OCI-LY1 (cell line): ENCODE measurements around the gene IMPACT.

ENCODE experiments used
- H2AFZ ChIP-seq: fragments of 200-600 bp; sonication (generic), shearing (Covaris generic); 2 replicates; pipeline ENCODE4 v1.6.0; 2014; ENCODE audit warnings: antibody characterized with exemption, mild to moderate bottlenecking, low read length
- H3F3A ChIP-seq: fragments of 200-600 bp; sonication (generic), shearing (Covaris generic); 2 replicates; pipeline ENCODE4 v1.6.0; 2014; ENCODE audit warnings: mild to moderate bottlenecking, antibody characterized with exemption, low read length, moderate library complexity; ENCODE audit not compliant: insufficient read depth
- H3K27ac ChIP-seq: fragments of 200-600 bp; sonication (generic); 2 replicates; pipeline ENCODE4 v1.5.1; 2014; ENCODE audit warnings: low read length, mixed run types, mild to moderate bottlenecking, low read depth; ENCODE audit not compliant: poor library complexity, severe bottlenecking
- H3K27me3 ChIP-seq: fragments of 200-600 bp; sonication (generic); 2 replicates; pipeline ENCODE4 v1.6.0; 2014; ENCODE audit warnings: antibody characterized with exemption, mild to moderate bottlenecking, low read length, moderate library complexity; ENCODE audit not compliant: insufficient read depth
- H3K36me3 ChIP-seq: fragments of 200-600 bp; sonication (generic); 2 replicates; pipeline ENCODE4 v1.6.1; 2014; ENCODE audit warnings: mild to moderate bottlenecking, antibody characterized with exemption, low read length, moderate library complexity, mixed read lengths; ENCODE audit not compliant: insufficient read depth
- H3K4me1 ChIP-seq: fragments of 200-600 bp; sonication (generic); 2 replicates; pipeline ENCODE4 v1.5.1; 2014; ENCODE audit warnings: mild to moderate bottlenecking, low read length, moderate library complexity; ENCODE audit not compliant: insufficient read depth, severe bottlenecking
- H3K4me2 ChIP-seq: fragments of 200-600 bp; sonication (generic), shearing (Covaris generic); 2 replicates; pipeline ENCODE4 v1.6.1; 2014; ENCODE audit warnings: low read length
- H3K4me3 ChIP-seq: fragments of 200-600 bp; sonication (generic); 2 replicates; pipeline ENCODE4 v1.5.1; 2014; ENCODE audit warnings: low read length, low read depth, mild to moderate bottlenecking, mixed read lengths; ENCODE audit not compliant: poor library complexity, severe bottlenecking
- H3K79me2 ChIP-seq: fragments of 200-600 bp; shearing (Covaris generic); 2 replicates; pipeline ENCODE4 v1.6.1; 2016; ENCODE audit warnings: mixed run types, low read length, mixed read lengths; ENCODE audit not compliant: insufficient read depth
- H3K9ac ChIP-seq: fragments of 200-600 bp; sonication (generic), shearing (Covaris generic); 2 replicates; pipeline ENCODE4 v1.6.1; 2014; ENCODE audit warnings: mild to moderate bottlenecking, low read length, mixed read lengths
- H3K9me2 ChIP-seq: fragments of 200-600 bp; sonication (generic), shearing (Covaris generic); 2 replicates; pipeline ENCODE4 v1.6.1; 2014; ENCODE audit warnings: low read depth, mild to moderate bottlenecking, low read length, mixed read lengths
- H3K9me3 ChIP-seq: fragments of 200-600 bp; shearing (Covaris generic); 2 replicates; pipeline ENCODE4 v1.6.1; 2014; ENCODE audit warnings: low read length, mixed read lengths
- H4K20me1 ChIP-seq: fragments of 200-600 bp; sonication (generic), shearing (Covaris generic); 2 replicates; pipeline ENCODE4 v1.6.0; 2016; ENCODE audit warnings: mild to moderate bottlenecking, low read length; ENCODE audit not compliant: insufficient read depth
- CTCF ChIP-seq: fragments of 200-600 bp; sonication (generic), shearing (Covaris generic); IDR thresholded peaks from 2 replicates; pipeline ENCODE4 v1.5.1; 2017; ENCODE audit warnings: mild to moderate bottlenecking, antibody characterized with exemption, low read length, moderate library complexity, mixed read lengths
- EZH2 ChIP-seq: fragments of 200-600 bp; sonication (generic), shearing (Covaris generic); IDR thresholded peaks from 2 replicates; pipeline ENCODE4 v1.8.0; 2017; ENCODE audit warnings: borderline replicate concordance, mixed run types, mild to moderate bottlenecking, antibody characterized with exemption, low read length, moderate library complexity, mixed read lengths

Gene IMPACT

GRCh38 chr18:24429188-24429587, 2.7 kb downstream of the IMPACT start:
- H3F3A ChIP-seq = no peaks in the 10 kb centered on the region
- H3K27ac ChIP-seq = no peak overlapping the region
- H3K4me1 ChIP-seq = peaks cover 16% of the 10 kb centered on the region
- H3K36me3 ChIP-seq = no peaks in the 10 kb centered on the region; the same call in 1 of the 2 replicates
- H3K4me2 ChIP-seq = no peak overlapping the region
- H2AFZ ChIP-seq = no peak overlapping the region
- no peak overlapping the region for H3K4me3 ChIP-seq
- H3K79me2 ChIP-seq = no peaks in the 10 kb centered on the region
- no peak overlapping the region for H3K9ac ChIP-seq
- no peaks in the 10 kb centered on the region for H3K9me2 ChIP-seq
- H4K20me1 ChIP-seq = no peaks in the 10 kb centered on the region
- H3K9me3 ChIP-seq = no peaks in the 10 kb centered on the region
- no peaks in the 10 kb centered on the region for H3K27me3 ChIP-seq
- TF ChIP-seq EZH2 (no peak), CTCF (no peak)

GRCh38 chr18:24432618-24433017, 6.1 kb downstream of the IMPACT start:
- H3K79me2 ChIP-seq = no peaks in the 10 kb centered on the region
- H3K4me1 ChIP-seq = peaks cover 2% of the 10 kb centered on the region
- no peak overlapping the region for H2AFZ ChIP-seq
- no peaks in the 10 kb centered on the region for H3F3A ChIP-seq
- H3K9ac ChIP-seq = no peak overlapping the region
- no peak overlapping the region for H3K4me3 ChIP-seq
- no peaks in the 10 kb centered on the region for H3K36me3 ChIP-seq
- no peaks in the 10 kb centered on the region for H3K9me3 ChIP-seq
- H3K27me3 ChIP-seq = no peaks in the 10 kb centered on the region
- TF ChIP-seq CTCF (no peak), EZH2 (no peak)
- H3K4me2 ChIP-seq = no peak overlapping the region
- H3K27ac ChIP-seq = no peak overlapping the region
- no peaks in the 10 kb centered on the region for H3K9me2 ChIP-seq
- no peaks in the 10 kb centered on the region for H4K20me1 ChIP-seq

- no peak overlapping the region for H3K4me3 ChIP-seq
- no peak overlapping the region for H2AFZ ChIP-seq
- H3F3A ChIP-seq = no peaks in the 10 kb centered on the region
- H3K4me2 ChIP-seq = no peak overlapping the region
- H3K36me3 ChIP-seq = no peaks in the 10 kb centered on the region
- H3K9ac ChIP-seq = no peak overlapping the region
- H3K27me3 ChIP-seq = no peaks in the 10 kb centered on the region
- no peaks in the 10 kb centered on the region for H3K9me3 ChIP-seq
- H3K79me2 ChIP-seq = no peaks in the 10 kb centered on the region
- no peaks in the 10 kb centered on the region for H3K4me1 ChIP-seq
- TF ChIP-seq EZH2 (no peak), CTCF (no peak)
- H4K20me1 ChIP-seq = no peaks in the 10 kb centered on the region
- H3K27ac ChIP-seq = no peak overlapping the region
- H3K9me2 ChIP-seq = no peaks in the 10 kb centered on the region
Measured at GRCh38 chr18:24436939-24437338, 10.5 kb downstream of the IMPACT start.
